Nephron (organoid): ENCODE results near the gene GPR176.

Experiments
- H3K27ac Mint-ChIP-seq, 3 experiments: 2 replicates each; pipeline ENCODE4 v1.8.0; 2020; ENCODE audit warnings: mixed read lengths in 3 of 3, mild to moderate bottlenecking in 2 of 3, moderate library complexity in 1 of 3
- H3K27me3 Mint-ChIP-seq: 2 replicates; pipeline ENCODE4 v1.8.0; 2021; ENCODE audit warnings: low read depth, mild to moderate bottlenecking, moderate library complexity, mixed read lengths
- H3K36me3 Mint-ChIP-seq: 2 replicates; pipeline ENCODE4 v1.8.0; 2020; ENCODE audit warnings: low read depth, mixed read lengths
- H3K4me1 Mint-ChIP-seq: 2 replicates; pipeline ENCODE4 v1.8.0; 2020; ENCODE audit warnings: mixed read lengths
- H3K4me3 Mint-ChIP-seq, 3 experiments: 2 replicates each; pipeline ENCODE4 v1.8.0; 2020; ENCODE audit warnings: mild to moderate bottlenecking in 3 of 3, mixed read lengths in 3 of 3, moderate library complexity in 2 of 3
- H3K9me3 Mint-ChIP-seq: 2 replicates; pipeline ENCODE4 v1.8.0; 2020; ENCODE audit warnings: mixed read lengths
- TF ChIP-seq, protein P1 (sequence below), 3 experiments: fragments of 200-600 bp; sonication (generic); IDR thresholded peaks; one replicate each; pipeline ENCODE4 v1.5.0; 2021; ENCODE audit warnings: antibody characterized with exemption in 3 of 3; ENCODE audit not compliant: unreplicated experiment in 3 of 3

The GPR176 gene

DNA sequence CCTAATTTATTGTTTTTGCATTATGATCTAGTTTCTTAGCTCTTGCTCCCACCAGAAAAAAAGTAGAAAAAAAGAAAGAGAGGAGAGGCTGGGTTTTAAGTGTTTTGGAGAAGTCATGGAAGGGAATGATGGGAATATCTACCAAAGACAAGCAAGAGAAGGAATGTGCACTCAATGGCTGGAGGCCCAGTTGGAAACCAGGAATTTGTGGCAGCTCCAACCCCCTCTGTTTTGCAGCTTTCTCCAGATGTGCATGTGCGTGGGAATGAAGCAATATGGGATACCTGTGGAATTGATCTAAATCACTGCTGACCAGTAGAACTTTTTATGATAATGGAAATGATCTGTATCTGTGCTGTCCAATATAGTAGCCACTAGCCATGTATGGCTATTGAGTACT, 41.0 kb upstream of the GPR176 start:
- H3K36me3 Mint-ChIP-seq = peaks cover 31% of the 10 kb centered on the region
- no peaks in the 10 kb centered on the region for H3K9me3 Mint-ChIP-seq
- H3K27ac Mint-ChIP-seq = no peak overlapping the region
- no peaks in the 10 kb centered on the region for H3K27me3 Mint-ChIP-seq
- no peaks in the 10 kb centered on the region for H3K4me1 Mint-ChIP-seq
- no peak overlapping the region for H3K4me3 Mint-ChIP-seq
- TF ChIP-seq, protein P1, sequence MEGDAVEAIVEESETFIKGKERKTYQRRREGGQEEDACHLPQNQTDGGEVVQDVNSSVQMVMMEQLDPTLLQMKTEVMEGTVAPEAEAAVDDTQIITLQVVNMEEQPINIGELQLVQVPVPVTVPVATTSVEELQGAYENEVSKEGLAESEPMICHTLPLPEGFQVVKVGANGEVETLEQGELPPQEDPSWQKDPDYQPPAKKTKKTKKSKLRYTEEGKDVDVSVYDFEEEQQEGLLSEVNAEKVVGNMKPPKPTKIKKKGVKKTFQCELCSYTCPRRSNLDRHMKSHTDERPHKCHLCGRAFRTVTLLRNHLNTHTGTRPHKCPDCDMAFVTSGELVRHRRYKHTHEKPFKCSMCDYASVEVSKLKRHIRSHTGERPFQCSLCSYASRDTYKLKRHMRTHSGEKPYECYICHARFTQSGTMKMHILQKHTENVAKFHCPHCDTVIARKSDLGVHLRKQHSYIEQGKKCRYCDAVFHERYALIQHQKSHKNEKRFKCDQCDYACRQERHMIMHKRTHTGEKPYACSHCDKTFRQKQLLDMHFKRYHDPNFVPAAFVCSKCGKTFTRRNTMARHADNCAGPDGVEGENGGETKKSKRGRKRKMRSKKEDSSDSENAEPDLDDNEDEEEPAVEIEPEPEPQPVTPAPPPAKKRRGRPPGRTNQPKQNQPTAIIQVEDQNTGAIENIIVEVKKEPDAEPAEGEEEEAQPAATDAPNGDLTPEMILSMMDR (IDR thresholded peaks at IDR 0.05; ENCODE audit: unreplicated experiment in 3 of 3) = no peak

DNA sequence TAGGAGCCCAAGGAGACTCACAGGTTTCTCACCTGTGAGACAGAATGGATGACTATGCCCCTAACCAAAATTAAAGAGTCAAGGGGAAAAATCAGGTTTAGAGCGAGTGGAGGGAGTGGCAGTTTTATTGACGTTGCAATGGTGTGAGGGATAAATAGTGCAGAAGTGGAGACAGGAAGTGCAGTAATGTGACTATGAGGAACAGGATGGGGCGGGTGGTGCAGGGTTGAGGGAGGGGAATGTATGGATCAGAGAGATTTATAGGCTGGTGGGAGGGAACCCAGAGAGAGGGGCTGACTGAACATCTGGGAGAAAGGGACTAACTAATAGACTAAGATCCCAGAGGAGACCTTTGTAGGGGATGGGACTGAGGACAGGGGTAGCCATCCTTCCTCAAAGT, 40.3 kb upstream of the GPR176 start:
- TF ChIP-seq, protein P1 (IDR thresholded peaks at IDR 0.05; ENCODE audit: unreplicated experiment in 3 of 3) = no peak
- Mint-ChIP-seq H3K27me3 (no peaks in the 10 kb centered on the region), H3K4me3 (no peak overlapping the region), H3K27ac (no peak overlapping the region), H3K4me1 (no peaks in the 10 kb centered on the region), H3K9me3 (no peaks in the 10 kb centered on the region), H3K36me3 (peaks cover 27% of the 10 kb centered on the region)

DNA sequence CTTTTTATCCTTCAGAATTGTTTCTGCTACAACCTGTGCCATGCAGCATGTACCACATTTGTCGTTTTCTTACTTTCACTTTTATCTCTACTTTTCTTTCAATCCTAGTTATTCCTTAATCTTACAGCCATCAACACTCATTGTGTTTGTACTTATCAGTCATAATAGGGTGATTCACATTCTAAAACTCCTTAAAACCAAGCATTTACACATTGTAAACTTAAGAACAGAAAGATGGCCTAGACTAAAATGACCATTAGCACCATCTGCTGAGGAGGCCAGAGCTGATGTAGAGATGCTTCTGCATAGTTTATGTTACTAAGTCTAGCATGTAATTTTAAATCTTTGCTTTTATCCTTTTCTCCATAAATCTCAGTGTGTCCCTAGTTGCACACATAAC, 39.3 kb upstream of the GPR176 start:
- no peak overlapping the region for H3K4me3 Mint-ChIP-seq

DNA sequence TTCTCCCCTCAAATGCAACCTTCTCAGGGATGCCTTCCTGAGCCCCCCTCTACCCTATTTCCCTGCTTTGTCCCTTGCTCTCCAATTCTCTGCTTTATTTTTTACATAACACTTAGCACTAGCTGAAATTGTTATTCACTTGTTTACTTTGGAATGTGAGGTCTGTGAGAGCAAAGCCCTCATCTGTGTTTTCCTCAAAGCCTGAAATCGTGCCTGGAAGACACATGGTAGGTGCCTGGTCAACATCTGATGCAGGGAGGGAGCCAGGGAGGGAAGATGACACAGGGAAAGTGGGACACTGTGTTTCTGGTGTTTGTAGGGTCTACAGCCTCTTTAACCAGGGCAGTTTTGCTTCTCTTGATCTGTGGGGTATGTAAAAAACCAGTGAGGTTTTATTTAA, 37.4 kb upstream of the GPR176 start:
- Mint-ChIP-seq H3K4me1 (no peaks in the 10 kb centered on the region), H3K9me3 (no peaks in the 10 kb centered on the region), H3K27me3 (no peaks in the 10 kb centered on the region), H3K4me3 (no peak overlapping the region), H3K36me3 (peaks cover 34% of the 10 kb centered on the region), H3K27ac (no peak overlapping the region)
- TF ChIP-seq, protein P1 (IDR thresholded peaks at IDR 0.05; ENCODE audit: unreplicated experiment in 3 of 3) = no peak

More for the DNA sequence above, 39.3 kb upstream of the GPR176 start:
- TF ChIP-seq, protein P1 (IDR thresholded peaks at IDR 0.05; ENCODE audit: unreplicated experiment in 3 of 3) = no peak
- Mint-ChIP-seq H3K9me3 (no peaks in the 10 kb centered on the region), H3K4me1 (no peaks in the 10 kb centered on the region), H3K27me3 (no peaks in the 10 kb centered on the region), H3K36me3 (peaks cover 31% of the 10 kb centered on the region), H3K27ac (no peak overlapping the region)

DNA sequence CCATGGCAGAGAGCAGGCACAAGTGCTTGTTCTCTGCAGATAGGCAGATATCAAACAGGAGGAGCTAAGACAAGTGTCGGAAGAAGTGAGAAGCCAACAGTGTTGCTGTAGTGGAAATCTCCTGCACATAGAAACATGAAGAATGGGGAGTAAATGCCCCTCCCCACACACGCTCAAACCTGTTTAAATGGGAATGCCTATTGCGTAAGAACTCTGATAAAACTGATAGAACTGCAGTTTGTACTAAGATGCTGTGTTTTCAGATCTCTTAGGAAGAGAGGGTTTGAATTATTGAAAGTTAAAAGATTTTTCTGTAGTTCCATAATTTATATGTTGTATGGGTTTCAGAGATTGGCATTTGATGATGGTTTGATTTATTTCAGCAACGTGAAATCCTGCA, 33.5 kb upstream of the GPR176 start:
- H3K4me1 Mint-ChIP-seq = no peaks in the 10 kb centered on the region
- H3K27me3 Mint-ChIP-seq = peaks cover 4% of the 10 kb centered on the region
- TF ChIP-seq, protein P1 (IDR thresholded peaks at IDR 0.05; ENCODE audit: unreplicated experiment in 3 of 3) = no peak

DNA sequence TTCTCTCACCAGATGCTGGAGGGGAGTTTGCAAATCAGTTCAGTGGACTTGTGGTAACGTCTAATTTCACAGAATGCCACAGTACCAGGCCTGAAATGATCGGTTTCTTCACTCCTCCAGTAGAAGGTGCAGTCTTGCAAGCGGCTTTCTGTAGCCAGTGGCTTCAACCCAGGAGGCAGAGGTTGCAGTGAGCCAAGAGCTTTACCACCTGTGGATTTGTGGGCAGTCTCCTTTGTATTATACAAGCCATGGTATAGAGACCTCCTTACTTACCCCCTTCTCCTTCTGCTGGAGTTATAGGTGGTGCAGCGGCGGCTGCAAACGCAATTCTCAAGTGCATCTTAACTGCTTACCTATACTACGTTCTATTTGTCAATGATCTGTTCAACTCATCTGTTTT, 31.5 kb upstream of the GPR176 start:
- H3K36me3 Mint-ChIP-seq = peaks cover 71% of the 10 kb centered on the region
- TF ChIP-seq, protein P1 (IDR thresholded peaks at IDR 0.05; ENCODE audit: unreplicated experiment in 3 of 3) = no peak
- H3K9me3 Mint-ChIP-seq = no peaks in the 10 kb centered on the region
- H3K4me1 Mint-ChIP-seq = no peaks in the 10 kb centered on the region
- H3K27me3 Mint-ChIP-seq = peaks cover 4% of the 10 kb centered on the region
- H3K27ac Mint-ChIP-seq = no peak overlapping the region
- H3K4me3 Mint-ChIP-seq = no peak overlapping the region

More for the DNA sequence above, 33.5 kb upstream of the GPR176 start:
- Mint-ChIP-seq H3K9me3 (no peaks in the 10 kb centered on the region), H3K36me3 (peaks cover 59% of the 10 kb centered on the region), H3K27ac (no peak overlapping the region), H3K4me3 (no peak overlapping the region)
